Left ventricle myocardium inferior (tissue), 1 donor: Measurements from ENCODE around the gene SYT5. TPM values are rescaled to one million over a fixed set of nuclear protein-coding genes. Genes with fewer than 3 reads are reported as not detected.

ENCODE experiments used
- DNase-seq: peaks from one replicate; pipeline ENCODE4 v3.0.0-alpha.2; 2020
- H3K27ac ChIP-seq: fragments of 200-600 bp; replicated peaks from 2 replicates; pipeline ENCODE4 v1.8.0; 2021
- H3K27me3 ChIP-seq: fragments of 200-600 bp; 2 replicates; pipeline ENCODE4 v1.8.0; 2021; ENCODE audit warnings: low read depth
- H3K36me3 ChIP-seq: fragments of 200-600 bp; 2 replicates; pipeline ENCODE4 v1.8.0; 2021
- H3K4me1 ChIP-seq: fragments of 200-600 bp; 2 replicates; pipeline ENCODE4 v1.8.0; 2021
- H3K4me3 ChIP-seq: fragments of 200-600 bp; 2 replicates; pipeline ENCODE4 v1.8.0; 2021; ENCODE audit warnings: mild to moderate bottlenecking, moderate library complexity
- H3K9me3 ChIP-seq: fragments of 200-600 bp; replicated peaks from 2 replicates; pipeline ENCODE4 v1.8.0; 2021
- intact Hi-C: fragments of 100-400 bp; cut with micrococcal nuclease; formaldehyde crosslinking; loops from one replicate; pipeline ENCODE4 v1.11.0; 2022
- total RNA-seq: library from RNA; stranded (reverse); fragmentation: NEBNext Ultra II Directional; extraction: Animal tissue kit (Norgen Biotek cat#: 25700); gene quantifications from one replicate; pipeline ENCODE4 v1.2.1, GENCODE V29; 2021
- TF ChIP-seq, protein P1 (sequence below): fragments of 200-600 bp; IDR thresholded peaks from 2 replicates; pipeline ENCODE4 v1.8.0; 2021; ENCODE audit warnings: antibody characterized with exemption, mild to moderate bottlenecking, borderline replicate concordance
- donor health status: DM: no; HTN: yes; CAD: no; lungs with severe emphysema.

The SYT5 gene
- total RNA-seq, 1 donor from 2014 or later = not detected

DNA sequence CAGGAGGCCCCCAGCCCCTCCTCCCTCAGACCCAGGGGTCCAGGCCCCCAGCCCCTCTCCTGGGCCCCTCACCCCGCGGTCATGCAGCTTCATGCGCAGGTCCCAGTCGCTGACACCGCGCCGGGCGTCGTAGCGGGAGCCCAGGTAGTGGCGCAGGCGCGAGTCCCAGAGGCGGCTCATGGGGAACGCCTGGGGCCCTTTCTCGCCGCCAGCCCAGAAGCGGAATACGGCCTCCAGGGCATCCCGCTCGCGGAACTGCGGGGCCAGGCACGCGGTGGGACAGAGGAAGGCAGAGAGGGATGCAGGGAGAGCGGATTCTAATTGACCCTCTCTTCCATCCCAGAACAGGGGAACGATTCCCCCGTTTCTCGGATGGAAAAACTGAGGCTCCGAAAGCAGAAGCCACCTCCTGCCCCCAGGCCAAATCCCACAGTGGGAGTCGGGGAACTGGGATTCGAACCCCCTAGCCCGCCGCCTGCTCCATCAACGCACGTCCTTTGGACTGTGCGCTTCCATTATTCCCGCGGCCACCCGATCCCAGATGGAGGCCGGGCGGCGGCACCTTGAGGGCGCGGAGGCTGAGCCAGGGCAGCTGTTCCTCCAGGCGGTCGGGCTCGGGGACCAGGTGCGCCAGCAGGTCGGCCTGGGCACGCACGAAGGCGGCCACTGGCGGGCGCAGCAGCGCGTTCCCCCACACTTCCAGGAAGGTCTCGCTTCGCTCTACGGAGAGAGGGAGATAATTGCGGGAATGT lies 18.3 kb downstream of the SYT5 start:
- Histone ChIP-seq H3K36me3 (peaks cover 5% of the 10 kb centered on the region), H3K27ac (no peak overlapping the region), H3K9me3 (no peaks in the 10 kb centered on the region), H3K27me3 (peaks cover 69% of the 10 kb centered on the region), H3K4me3 (no peak overlapping the region), H3K4me1 (peaks cover 47% of the 10 kb centered on the region)
- TF ChIP-seq, protein P1, sequence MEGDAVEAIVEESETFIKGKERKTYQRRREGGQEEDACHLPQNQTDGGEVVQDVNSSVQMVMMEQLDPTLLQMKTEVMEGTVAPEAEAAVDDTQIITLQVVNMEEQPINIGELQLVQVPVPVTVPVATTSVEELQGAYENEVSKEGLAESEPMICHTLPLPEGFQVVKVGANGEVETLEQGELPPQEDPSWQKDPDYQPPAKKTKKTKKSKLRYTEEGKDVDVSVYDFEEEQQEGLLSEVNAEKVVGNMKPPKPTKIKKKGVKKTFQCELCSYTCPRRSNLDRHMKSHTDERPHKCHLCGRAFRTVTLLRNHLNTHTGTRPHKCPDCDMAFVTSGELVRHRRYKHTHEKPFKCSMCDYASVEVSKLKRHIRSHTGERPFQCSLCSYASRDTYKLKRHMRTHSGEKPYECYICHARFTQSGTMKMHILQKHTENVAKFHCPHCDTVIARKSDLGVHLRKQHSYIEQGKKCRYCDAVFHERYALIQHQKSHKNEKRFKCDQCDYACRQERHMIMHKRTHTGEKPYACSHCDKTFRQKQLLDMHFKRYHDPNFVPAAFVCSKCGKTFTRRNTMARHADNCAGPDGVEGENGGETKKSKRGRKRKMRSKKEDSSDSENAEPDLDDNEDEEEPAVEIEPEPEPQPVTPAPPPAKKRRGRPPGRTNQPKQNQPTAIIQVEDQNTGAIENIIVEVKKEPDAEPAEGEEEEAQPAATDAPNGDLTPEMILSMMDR = no peak
- DNase-seq = no peak
- intact Hi-C loops = no loop called here

- H3K27ac ChIP-seq = peak overlapping the region; percentile 6
- H3K27me3 ChIP-seq = peaks cover 69% of the 10 kb centered on the region
- intact Hi-C loops = no loop called here
- H3K9me3 ChIP-seq = no peaks in the 10 kb centered on the region
- peaks cover 10% of the 10 kb centered on the region for H3K36me3 ChIP-seq
- DNase-seq = no peak
- H3K4me1 ChIP-seq = peaks cover 46% of the 10 kb centered on the region
- TF ChIP-seq, protein P1 = no peak
- peak overlapping the region; percentile 77 for H3K4me3 ChIP-seq
Observed at GRCh38 chr19:55160986-55161365, 19.1 kb downstream of the SYT5 start.

GRCh38 chr19:55160128-55160985 lies 19.7 kb downstream of the SYT5 start:
- intact Hi-C loops = no loop called here
- Histone ChIP-seq H3K27ac (peak overlapping the region; percentile 95), H3K4me3 (peak overlapping the region; percentile 77), H3K36me3 (peaks cover 12% of the 10 kb centered on the region), H3K9me3 (no peaks in the 10 kb centered on the region), H3K4me1 (peaks cover 44% of the 10 kb centered on the region), H3K27me3 (peaks cover 65% of the 10 kb centered on the region)
- DNase-seq = peak; percentile 84
- TF ChIP-seq, protein P1 = peak; percentile 88

GRCh38 chr19:55158848-55159749 lies 21.0 kb downstream of the SYT5 start:
- TF ChIP-seq, protein P1 = no peak
- peak overlapping the region; percentile 77 for H3K4me3 ChIP-seq
- H3K9me3 ChIP-seq = no peaks in the 10 kb centered on the region
- peak overlapping the region; percentile 95 for H3K27ac ChIP-seq
- H3K27me3 ChIP-seq = peaks cover 60% of the 10 kb centered on the region
- peak; percentile 86 for DNase-seq
- peaks cover 44% of the 10 kb centered on the region for H3K4me1 ChIP-seq
- peaks cover 17% of the 10 kb centered on the region for H3K36me3 ChIP-seq
- intact Hi-C loops = no loop called here

GRCh38 chr19:55158423-55158822 lies 21.7 kb downstream of the SYT5 start:
- DNase-seq = no peak
- H3K4me1 ChIP-seq = peaks cover 49% of the 10 kb centered on the region
- H3K27ac ChIP-seq = peak overlapping the region; percentile 95
- no peaks in the 10 kb centered on the region for H3K9me3 ChIP-seq
- peaks cover 58% of the 10 kb centered on the region for H3K27me3 ChIP-seq
- peak overlapping the region; percentile 77 for H3K4me3 ChIP-seq
- H3K36me3 ChIP-seq = peaks cover 21% of the 10 kb centered on the region
- TF ChIP-seq, protein P1 = no peak
- intact Hi-C loops = no loop called here
